ENCODE measurements around the gene MKKS. TPM values are rescaled to one million over a fixed set of nuclear protein-coding genes. Genes with fewer than 3 reads are reported as not detected.

Gene MKKS
- total RNA-seq, 2 experiments from 2014 or later: 6.6 to 7.5 TPM

- DNase-seq (no peak), ATAC-seq (no peak)
- Mint-ChIP-seq H3K4me1 (peaks cover 26% of the 10 kb centered on the region), H3K4me3 (no peak overlapping the region), H3K9me3 (ENCODE audit: low read depth) (no peaks in the 10 kb centered on the region), H3K27me3 (no peaks in the 10 kb centered on the region), H3K36me3 (peaks cover 9% of the 10 kb centered on the region), H3K27ac (no peak overlapping the region)
- CTCF ChIA-PET: no interaction called here
Observed at GRCh38 chr20:10443936-10444335, 9.9 kb upstream of the MKKS start.

GRCh38 chr20:10438217-10438616 lies 4.2 kb upstream of the MKKS start:
- ATAC-seq (no peak), DNase-seq (no peak)
- no peaks in the 10 kb centered on the region for H3K9me3 Mint-ChIP-seq (ENCODE audit: low read depth)
- no peaks in the 10 kb centered on the region for H3K27me3 Mint-ChIP-seq
- CTCF ChIA-PET: interaction anchor here (1.7 kb wide), 1 partner anchor 98 kb away, joined by 6 read pairs; no protein-coding TSS in a partner anchor
- H3K36me3 Mint-ChIP-seq: peaks cover 4% of the 10 kb centered on the region
- no peak overlapping the region for H3K4me3 Mint-ChIP-seq
- H3K4me1 Mint-ChIP-seq: peaks cover 37% of the 10 kb centered on the region
- no peak overlapping the region for H3K27ac Mint-ChIP-seq

DNA sequence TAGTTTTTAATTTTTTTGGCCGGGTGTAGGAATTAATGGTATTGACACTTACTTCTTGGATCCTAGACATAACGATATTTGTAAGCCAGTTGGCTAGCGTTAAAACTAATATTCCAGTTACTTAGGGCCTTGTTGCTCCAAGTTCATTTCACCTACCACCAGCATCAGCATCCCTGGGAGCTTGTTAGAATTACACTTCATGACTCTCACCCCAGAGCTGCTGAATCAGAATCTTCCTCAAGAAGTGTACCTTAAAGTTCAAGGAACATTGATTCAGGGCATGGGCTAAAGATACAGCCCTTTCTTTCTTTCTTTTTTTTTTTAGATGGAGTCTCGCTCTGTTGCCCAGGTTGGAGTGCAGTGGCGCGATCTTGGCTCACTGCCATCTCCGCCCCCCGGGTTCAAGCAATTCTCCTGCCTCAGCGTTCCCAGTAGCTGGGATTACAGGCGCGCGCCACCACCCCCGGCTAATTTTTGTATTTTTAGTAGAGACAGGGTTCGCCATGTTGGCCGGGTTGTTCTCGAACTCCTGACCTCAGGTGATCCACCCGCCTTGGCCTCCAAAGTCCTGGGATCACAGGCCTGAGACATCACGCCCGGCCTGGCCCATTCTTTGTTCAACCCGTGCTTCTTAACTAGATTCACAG lies 2.2 kb upstream of the MKKS start:
- Mint-ChIP-seq H3K36me3 (peaks cover 2% of the 10 kb centered on the region), H3K27ac (peak overlapping the region; percentile 43), H3K27me3 (no peaks in the 10 kb centered on the region), H3K9me3 (ENCODE audit: low read depth) (no peaks in the 10 kb centered on the region), H3K4me1 (peaks cover 51% of the 10 kb centered on the region), H3K4me3 (no peak overlapping the region)
- ATAC-seq (no peak), DNase-seq (no peak)
- CTCF ChIA-PET: interaction anchor here (1.1 to 1.7 kb wide), 3 partner anchors 13 to 100 kb away, joined by 3 to 5 read pairs (median 4); no protein-coding TSS in a partner anchor

DNA sequence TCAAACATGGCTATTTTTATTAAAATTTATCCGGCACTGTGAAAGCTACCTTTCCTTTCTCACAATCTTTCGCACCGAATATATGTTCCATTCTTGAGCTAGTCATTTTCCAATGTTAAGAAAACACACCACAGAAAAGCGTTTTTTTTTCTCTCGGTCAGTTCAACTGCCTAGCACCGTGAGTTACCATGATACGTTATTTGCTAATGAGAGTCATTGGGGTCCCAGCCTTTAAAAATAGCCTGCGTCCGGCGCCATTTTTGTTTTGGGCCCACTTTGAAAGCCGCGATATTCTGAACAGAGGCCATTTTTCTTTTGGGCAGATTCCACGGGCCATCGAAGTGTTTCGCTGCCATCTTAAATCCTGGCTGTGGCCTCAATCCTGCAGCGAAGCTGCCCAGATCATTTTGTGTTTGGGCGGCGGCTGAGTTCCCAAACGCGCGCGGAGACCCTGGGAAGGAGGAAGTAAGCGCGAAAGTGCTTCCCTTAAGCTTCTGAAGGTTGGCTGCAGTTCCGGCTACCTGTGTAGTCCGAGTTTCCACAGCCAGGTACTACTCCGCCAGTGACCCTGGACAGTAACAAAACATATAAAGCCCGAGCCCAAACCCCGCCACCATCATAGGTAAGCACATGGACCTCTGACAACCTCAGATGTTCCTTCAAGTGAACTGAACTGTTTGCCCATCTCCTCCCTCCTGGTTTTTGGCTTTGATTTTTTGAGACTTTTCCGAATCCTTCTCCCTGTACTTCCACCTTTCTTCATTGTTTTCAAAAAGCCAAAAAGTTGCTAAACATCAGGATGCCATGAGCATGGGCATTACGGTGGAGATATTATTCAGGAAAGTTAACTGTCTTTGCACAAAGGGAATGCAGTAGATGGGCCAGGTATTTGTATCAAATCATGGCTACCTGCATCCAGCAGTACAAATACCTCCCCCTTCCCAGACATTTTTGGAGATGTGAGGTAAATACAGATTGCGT lies 1.1 kb upstream of the MKKS start, which contains the start of gene SLX4IP:
Gene SLX4IP, plus strand, starts transcription at position 474 of the 981 bp plus-strand sequence. CDS start 22,900 bp downstream, outside the sequence.
- peak; percentile 91 for DNase-seq
- H3K4me1 Mint-ChIP-seq: peaks cover 54% of the 10 kb centered on the region
- H3K36me3 Mint-ChIP-seq: no peaks in the 10 kb centered on the region
- CTCF ChIA-PET: interaction anchor here (0.6 to 1.9 kb wide), 9 partner anchors 18 to 236 kb away, joined by 3 to 9 read pairs (median 5); no protein-coding TSS in a partner anchor
- ATAC-seq: peak; percentile 77
- H3K27ac Mint-ChIP-seq: peak within 1 kb of the TSS; percentile 94
- H3K4me3 Mint-ChIP-seq: peak within 1 kb of the TSS; percentile 92
- no peaks in the 10 kb centered on the region for H3K27me3 Mint-ChIP-seq
- H3K9me3 Mint-ChIP-seq (ENCODE audit: low read depth): no peaks in the 10 kb centered on the region

DNA sequence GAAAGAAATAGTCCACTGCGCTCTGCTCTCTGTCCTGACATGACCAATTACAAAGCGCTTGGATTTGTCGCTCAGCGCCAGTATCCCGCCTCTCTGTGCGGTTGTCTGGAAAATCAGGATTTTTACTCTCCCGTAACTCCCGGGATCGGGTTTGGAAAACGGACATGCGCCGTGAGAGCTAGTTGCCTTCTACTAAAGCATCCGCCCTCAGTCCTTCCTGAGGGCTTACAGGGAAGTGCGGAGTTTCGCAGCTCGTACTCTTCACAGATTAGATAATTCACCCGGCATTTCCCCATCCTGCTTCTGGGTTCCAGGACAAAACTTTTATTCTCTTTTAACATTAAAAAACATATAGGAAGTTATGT lies 427 bp upstream of the MKKS start:
- Mint-ChIP-seq H3K9me3 (ENCODE audit: low read depth) (no peaks in the 10 kb centered on the region), H3K4me3 (peak overlapping the region; percentile 92), H3K36me3 (no peaks in the 10 kb centered on the region), H3K27ac (peak overlapping the region; percentile 94), H3K4me1 (peaks cover 55% of the 10 kb centered on the region), H3K27me3 (no peaks in the 10 kb centered on the region)
- ATAC-seq: peak; percentile 59
- DNase-seq: peak; percentile 84
- CTCF ChIA-PET: interaction anchor here (0.6 to 1.9 kb wide), 9 partner anchors 18 to 237 kb away, joined by 3 to 9 read pairs (median 4); no protein-coding TSS in a partner anchor

- Mint-ChIP-seq H3K9me3 (ENCODE audit: low read depth) (no peaks in the 10 kb centered on the region), H3K27me3 (no peaks in the 10 kb centered on the region), H3K4me1 (peaks cover 59% of the 10 kb centered on the region), H3K36me3 (no peaks in the 10 kb centered on the region), H3K4me3 (peak overlapping the region; percentile 92), H3K27ac (peak overlapping the region; percentile 94)
- ATAC-seq (no peak), DNase-seq (no peak)
- CTCF ChIA-PET: interaction anchor here (0.7 to 1.9 kb wide), 5 partner anchors 20 to 455 kb away, joined by 3 to 9 read pairs (median 7); no protein-coding TSS in a partner anchor
Observed at GRCh38 chr20:10433014-10433622, 904 bp downstream of the MKKS start.

DNA sequence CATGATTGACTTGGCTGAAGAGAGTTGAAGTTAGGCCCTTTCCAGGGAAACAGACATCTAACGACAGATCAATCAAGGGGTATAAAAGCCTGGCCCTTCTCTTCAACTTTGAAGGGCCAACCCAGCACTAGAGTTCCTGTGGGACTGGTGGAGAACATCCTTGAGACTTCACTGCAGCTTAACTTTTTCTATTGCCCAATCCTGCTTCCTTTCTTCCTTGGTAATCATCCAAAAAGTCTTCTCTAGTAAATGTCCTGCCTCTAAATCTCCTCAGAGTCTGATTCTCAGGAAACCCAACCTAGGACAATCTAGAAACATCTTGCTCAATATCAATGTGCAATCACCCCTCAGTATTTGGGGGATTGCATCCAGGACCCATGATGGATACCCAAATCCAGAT lies 1.9 kb downstream of the MKKS start:
- Mint-ChIP-seq H3K4me3 (no peak overlapping the region), H3K4me1 (peaks cover 55% of the 10 kb centered on the region), H3K27me3 (no peaks in the 10 kb centered on the region), H3K9me3 (ENCODE audit: low read depth) (no peaks in the 10 kb centered on the region), H3K36me3 (no peaks in the 10 kb centered on the region), H3K27ac (no peak overlapping the region)
- CTCF ChIA-PET: no interaction called here
- ATAC-seq (no peak), DNase-seq (no peak)

GRCh38 chr20:10430704-10431103 lies 3.3 kb downstream of the MKKS start:
- CTCF ChIA-PET: interaction anchor here (1.1 to 1.7 kb wide), 2 partner anchors 17 to 452 kb away, joined by 4 to 6 read pairs; no protein-coding TSS in a partner anchor
- peaks cover 44% of the 10 kb centered on the region for H3K4me1 Mint-ChIP-seq
- no peak for ATAC-seq
- DNase-seq: no peak
- H3K36me3 Mint-ChIP-seq: no peaks in the 10 kb centered on the region
- no peak overlapping the region for H3K27ac Mint-ChIP-seq
- H3K4me3 Mint-ChIP-seq: no peak overlapping the region
- H3K27me3 Mint-ChIP-seq: no peaks in the 10 kb centered on the region
- no peaks in the 10 kb centered on the region for H3K9me3 Mint-ChIP-seq (ENCODE audit: low read depth)

- ATAC-seq (no peak), DNase-seq (no peak)
- no peaks in the 10 kb centered on the region for H3K9me3 Mint-ChIP-seq (ENCODE audit: low read depth)
- peaks cover 41% of the 10 kb centered on the region for H3K4me1 Mint-ChIP-seq
- H3K27me3 Mint-ChIP-seq: no peaks in the 10 kb centered on the region
- H3K36me3 Mint-ChIP-seq: no peaks in the 10 kb centered on the region
- H3K27ac Mint-ChIP-seq: no peak overlapping the region
- CTCF ChIA-PET: interaction anchor here (1.1 to 1.7 kb wide), 3 partner anchors 17 to 452 kb away, joined by 3 to 6 read pairs (median 4); no protein-coding TSS in a partner anchor
- no peak overlapping the region for H3K4me3 Mint-ChIP-seq
Observed at GRCh38 chr20:10430000-10430466, 4.0 kb downstream of the MKKS start.

GRCh38 chr20:10429443-10429981 lies 4.5 kb downstream of the MKKS start:
- H3K4me1 Mint-ChIP-seq: peaks cover 41% of the 10 kb centered on the region
- no peaks in the 10 kb centered on the region for H3K9me3 Mint-ChIP-seq (ENCODE audit: low read depth)
- DNase-seq: no peak
- no peak for ATAC-seq
- CTCF ChIA-PET: interaction anchor here (1.1 to 1.7 kb wide), 3 partner anchors 16 to 451 kb away, joined by 3 to 6 read pairs (median 4); no protein-coding TSS in a partner anchor
- no peak overlapping the region for H3K27ac Mint-ChIP-seq
- no peaks in the 10 kb centered on the region for H3K36me3 Mint-ChIP-seq
- no peak overlapping the region for H3K4me3 Mint-ChIP-seq
- no peaks in the 10 kb centered on the region for H3K27me3 Mint-ChIP-seq

GRCh38 chr20:10428008-10428407 lies 6.0 kb downstream of the MKKS start:
- CTCF ChIA-PET: interaction anchor here (1.8 to 4.2 kb wide), 3 partner anchors 112 to 449 kb away, joined by 4 to 23 read pairs (median 18); no protein-coding TSS in a partner anchor
- peaks cover 37% of the 10 kb centered on the region for H3K4me1 Mint-ChIP-seq
- no peaks in the 10 kb centered on the region for H3K27me3 Mint-ChIP-seq
- no peak for DNase-seq
- H3K4me3 Mint-ChIP-seq: no peak overlapping the region
- peaks cover 5% of the 10 kb centered on the region for H3K36me3 Mint-ChIP-seq
- ATAC-seq: no peak
- no peaks in the 10 kb centered on the region for H3K9me3 Mint-ChIP-seq (ENCODE audit: low read depth)
- H3K27ac Mint-ChIP-seq: no peak overlapping the region

DNA sequence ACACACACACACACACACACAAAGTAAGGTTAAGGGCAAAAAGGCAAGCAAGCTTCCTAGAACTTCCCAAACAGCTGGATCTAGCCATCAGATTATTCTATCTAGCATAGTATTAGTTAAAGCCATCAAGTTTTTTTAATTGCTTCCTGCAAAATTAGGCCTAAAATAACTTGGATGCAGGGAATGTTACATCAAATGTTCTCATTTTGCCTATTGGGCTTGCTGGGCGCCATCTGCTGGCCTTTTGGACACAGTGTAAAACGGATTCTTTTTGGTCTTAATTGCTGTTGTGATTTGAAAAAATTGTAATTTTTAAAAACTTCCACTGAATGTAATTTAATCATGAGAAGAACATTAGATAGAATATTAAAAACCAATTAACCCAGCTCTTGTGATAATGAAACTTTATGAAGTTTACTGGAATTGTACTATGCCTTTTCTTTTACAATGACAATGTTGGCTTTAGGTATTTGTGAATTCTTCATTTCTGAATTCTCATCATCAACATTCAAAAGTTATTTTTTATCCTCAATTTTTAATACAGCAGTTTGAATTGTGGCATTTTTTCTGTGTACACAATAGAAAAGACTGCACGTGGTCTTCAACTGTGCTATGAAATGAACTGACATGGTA lies 6.8 kb downstream of the MKKS start:
- CTCF ChIA-PET: interaction anchor here (0.6 to 4.2 kb wide), 15 partner anchors 9 to 460 kb away, joined by 3 to 23 read pairs (median 4); no protein-coding TSS in a partner anchor
- Mint-ChIP-seq H3K27ac (no peak overlapping the region), H3K4me3 (no peak overlapping the region), H3K27me3 (no peaks in the 10 kb centered on the region), H3K4me1 (peaks cover 33% of the 10 kb centered on the region), H3K9me3 (ENCODE audit: low read depth) (no peaks in the 10 kb centered on the region), H3K36me3 (peaks cover 5% of the 10 kb centered on the region)
- DNase-seq (peak; percentile 59), ATAC-seq (peak; percentile 30)
